GM19328 (cell line): ENCODE data around the gene KCND3.
"Not testable (repeated sequence)": the region's sequence is repeated elsewhere in the genome, so short reads cannot be mapped to it uniquely, and the experiment has no call there.

Experiments
- ATAC-seq: cut with Tn5 transposase; IDR thresholded peaks from one replicate; pipeline ENCODE4 v1.9.1; 2021; ENCODE audit warnings: mild to moderate bottlenecking, moderate library complexity; ENCODE audit not compliant: unreplicated experiment

KCND3 gene

GRCh38 chr1:111818546-111818945 is 170.9 kb downstream of the KCND3 start:
- no peak for ATAC-seq

GRCh38 chr1:111818081-111818480 is 171.4 kb downstream of the KCND3 start:
- ATAC-seq = no peak

GRCh38 chr1:111814642-111815041 is 174.8 kb downstream of the KCND3 start:
- no peak for ATAC-seq

GRCh38 chr1:111814305-111814628 is 175.2 kb downstream of the KCND3 start:
- no peak for ATAC-seq

GRCh38 chr1:111813440-111814304 is 175.8 kb downstream of the KCND3 start:
- ATAC-seq = no peak

- ATAC-seq = no peak
These were observed 177.2 kb downstream of the KCND3 start for GRCh38 chr1:111812306-111812705.

- ATAC-seq = no peak
These were observed 177.6 kb downstream of the KCND3 start for GRCh38 chr1:111811891-111812290.

- no peak for ATAC-seq
These were observed 184.2 kb downstream of the KCND3 start for GRCh38 chr1:111805251-111805650.

- no peak for ATAC-seq
These were observed 184.7 kb downstream of the KCND3 start for GRCh38 chr1:111804776-111805175.

- no peak for ATAC-seq
These were observed 185.5 kb downstream of the KCND3 start for GRCh38 chr1:111803951-111804350.

- ATAC-seq = no peak
These were observed 186.5 kb downstream of the KCND3 start for GRCh38 chr1:111802984-111803383.

- ATAC-seq = no peak
These were observed 187.4 kb downstream of the KCND3 start for GRCh38 chr1:111802110-111802509.

- ATAC-seq = no peak
These were observed 188.2 kb downstream of the KCND3 start for GRCh38 chr1:111801071-111801850.

GRCh38 chr1:111799722-111800121 is 189.7 kb downstream of the KCND3 start:
- not testable (repeated sequence) for ATAC-seq

GRCh38 chr1:111798580-111798979 is 190.9 kb downstream of the KCND3 start:
- no peak for ATAC-seq

GRCh38 chr1:111795401-111795800 is 194.1 kb downstream of the KCND3 start:
- no peak for ATAC-seq

GRCh38 chr1:111793923-111794322 is 195.5 kb downstream of the KCND3 start:
- ATAC-seq = no peak

- no peak for ATAC-seq
These were observed 197.2 kb downstream of the KCND3 start for GRCh38 chr1:111792249-111792648.

- ATAC-seq = no peak
These were observed 197.7 kb downstream of the KCND3 start for GRCh38 chr1:111791776-111792175.

GRCh38 chr1:111789666-111790316 is 199.7 kb downstream of the KCND3 start:
- ATAC-seq = no peak

- ATAC-seq = no peak
These were observed 200.3 kb downstream of the KCND3 start for GRCh38 chr1:111789142-111789541.
